Superior temporal gyrus (tissue), 1 donor: ENCODE data around the gene CEP135.
"Not testable (repeated sequence)": the region's sequence is repeated elsewhere in the genome, so short reads cannot be mapped to it uniquely, and the experiment has no call there.

Experiments
- DNase-seq: peaks from one replicate; pipeline ENCODE4 v3.0.0-alpha.2; 2016; ENCODE audit errors: extremely low spot score

The CEP135 gene

GRCh38 chr4:56026596-56026995 lies 77.9 kb downstream of the CEP135 start:
- no peak for DNase-seq

DNA sequence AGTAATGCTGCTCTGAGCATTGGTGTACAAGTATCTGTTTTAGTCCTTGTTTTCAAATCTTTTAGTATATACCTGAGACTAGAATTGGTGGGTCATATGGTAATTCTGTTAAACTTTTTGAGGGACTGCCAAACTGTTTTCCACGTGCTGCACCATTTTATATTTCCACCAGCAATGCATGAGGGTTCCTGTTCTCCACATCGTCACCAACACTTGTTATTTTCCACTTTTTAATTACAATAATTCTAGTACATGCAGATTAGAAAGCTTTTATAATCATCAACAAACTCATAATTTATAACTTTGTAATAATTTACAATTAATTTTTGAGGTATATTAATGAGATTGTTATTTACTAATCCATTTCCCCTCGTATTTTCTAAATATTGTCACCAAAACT lies 79.4 kb downstream of the CEP135 start:
- no peak for DNase-seq

- no peak for DNase-seq
These were observed 89.9 kb downstream of the CEP135 start for GRCh38 chr4:56038487-56039162.

DNA sequence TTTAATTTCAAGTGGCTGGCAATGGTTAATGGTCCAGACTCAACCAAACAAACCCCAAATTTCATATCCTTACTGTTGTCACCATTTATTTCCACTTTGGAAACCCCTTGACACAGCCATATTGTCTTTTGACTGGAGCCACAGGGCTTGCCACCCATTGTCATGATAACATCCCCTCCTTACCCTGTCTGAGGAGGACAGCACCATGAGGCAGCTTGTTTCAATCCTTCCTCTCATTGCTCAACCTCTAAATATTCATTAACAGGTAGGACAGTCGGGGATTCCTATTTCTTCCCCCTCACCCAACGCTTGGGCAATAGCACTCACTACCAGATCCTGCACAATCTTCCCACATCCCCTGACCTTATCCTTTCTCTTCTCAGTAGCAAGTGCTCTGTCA lies 92.1 kb downstream of the CEP135 start:
- no peak for DNase-seq

DNA sequence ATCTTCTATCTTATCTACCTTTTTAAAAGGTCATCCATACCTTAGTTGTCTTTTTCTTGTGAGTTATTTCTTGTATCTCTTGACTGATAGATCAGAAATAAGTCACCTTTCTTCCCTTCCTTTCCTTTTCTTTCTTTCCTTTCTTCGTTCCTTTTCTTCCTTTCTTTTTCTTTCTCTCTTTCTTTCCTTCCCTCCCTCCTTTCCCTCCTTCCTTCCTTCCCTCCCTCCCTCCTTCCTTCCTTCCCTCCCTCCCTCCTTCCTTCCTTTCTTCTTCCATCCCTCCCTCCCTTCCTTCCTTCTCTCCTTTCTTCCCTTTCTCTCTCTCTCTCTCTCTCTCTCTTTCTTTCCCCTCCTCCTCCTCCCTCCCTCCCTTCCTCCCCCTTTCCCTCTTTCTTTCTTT lies 93.5 kb downstream of the CEP135 start:
- DNase-seq, result no peak

DNA sequence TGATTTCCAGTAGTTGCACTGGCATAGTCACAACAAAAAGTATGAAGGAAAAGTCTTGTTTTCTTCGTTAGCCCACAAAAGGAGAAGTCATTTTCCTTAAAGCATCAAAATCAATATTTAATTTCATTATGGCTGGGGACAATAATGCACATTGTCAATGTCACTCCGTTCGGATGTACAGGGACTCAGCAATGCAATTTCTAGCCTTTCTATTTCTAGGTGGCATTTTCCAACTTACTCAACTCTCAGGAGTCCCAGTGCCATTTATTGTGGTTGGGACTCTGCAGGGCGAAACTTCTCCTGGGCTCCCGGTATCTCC lies 99.6 kb downstream of the CEP135 start:
- peak; percentile 37 for DNase-seq

- peak; percentile 69 for DNase-seq
These were observed 100.1 kb downstream of the CEP135 start for GRCh38 chr4:56048702-56049431.

DNA sequence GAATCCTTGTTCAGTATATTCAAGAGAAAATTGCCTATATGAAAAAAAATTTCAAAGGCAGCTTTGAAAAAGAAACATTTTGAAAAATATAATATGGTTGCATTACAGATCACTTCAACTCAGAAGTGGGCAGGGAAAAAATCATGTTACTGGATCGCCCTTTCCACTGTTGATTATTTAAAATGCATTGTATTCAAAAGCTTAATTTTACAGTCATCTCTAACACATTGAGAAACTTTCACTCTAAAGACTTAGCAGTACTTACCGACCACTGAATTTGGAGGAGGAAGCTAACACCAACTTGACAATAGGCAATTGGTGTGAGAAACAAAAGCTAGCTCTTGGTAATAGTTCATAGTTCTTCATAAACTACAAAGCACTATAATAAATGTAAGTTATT lies 101.9 kb downstream of the CEP135 start:
- DNase-seq, result no peak

- DNase-seq, result no peak
These were observed 102.4 kb downstream of the CEP135 start for GRCh38 chr4:56051029-56051709.

DNA sequence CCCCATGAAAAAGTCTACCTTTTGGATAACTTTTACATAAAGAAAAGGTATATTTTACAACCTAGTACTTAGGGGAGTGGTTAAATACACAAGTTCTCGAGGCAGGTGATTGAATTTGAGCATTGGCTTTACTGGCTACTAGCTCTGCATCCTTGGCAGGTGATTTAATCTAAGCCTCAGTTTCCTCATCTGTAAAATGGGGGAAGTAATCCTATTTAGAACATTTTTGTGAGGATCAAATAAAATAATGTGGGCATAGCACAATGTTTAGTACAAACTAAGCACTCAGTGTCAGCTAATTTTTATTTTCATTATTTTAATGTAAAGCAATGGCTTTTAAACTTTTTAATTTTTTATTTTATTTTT lies 102.9 kb downstream of the CEP135 start:
- no peak for DNase-seq

DNA sequence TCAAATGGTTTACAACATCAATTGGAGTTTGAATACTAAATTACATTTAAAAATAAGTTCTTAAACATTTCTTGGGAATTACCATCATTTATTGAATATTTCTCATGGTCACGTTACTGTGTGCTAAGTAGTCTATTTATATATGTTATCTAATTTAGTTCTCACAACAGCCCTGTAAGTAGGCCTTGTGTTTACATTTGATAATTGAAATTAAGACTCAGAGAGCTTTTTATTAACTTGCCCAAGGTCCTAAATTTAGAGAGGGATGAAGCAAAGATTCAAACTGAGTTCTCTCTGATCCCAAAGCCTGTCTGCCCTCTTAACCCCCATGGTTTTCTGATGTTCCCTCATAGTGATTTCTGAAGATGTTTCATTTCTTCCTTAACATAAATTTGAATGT lies 103.7 kb downstream of the CEP135 start:
- DNase-seq, result no peak

DNA sequence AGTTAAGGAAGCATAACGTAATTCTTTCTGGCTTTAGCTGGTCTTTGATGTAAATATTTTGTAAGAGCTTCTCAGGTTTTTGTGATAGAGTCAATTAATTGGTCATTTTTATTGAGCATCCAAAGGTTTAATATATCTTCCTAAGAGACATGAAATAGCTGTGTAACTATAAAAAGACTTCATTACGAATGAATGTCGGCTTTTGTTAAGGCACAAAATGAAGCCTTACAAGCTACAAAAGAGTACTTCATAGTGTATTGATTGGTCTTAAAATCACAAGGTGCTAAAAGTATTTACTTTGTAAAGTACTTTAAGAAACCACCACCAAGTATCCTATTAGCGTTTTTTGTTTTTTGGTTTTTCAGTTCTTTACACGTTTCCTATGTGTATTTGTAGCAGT lies 104.2 kb downstream of the CEP135 start:
- DNase-seq, result no peak

GRCh38 chr4:56055027-56055977 lies 106.6 kb downstream of the CEP135 start:
- DNase-seq, result no peak

- DNase-seq, result no peak
These were observed 107.2 kb downstream of the CEP135 start for GRCh38 chr4:56055991-56056390.

DNA sequence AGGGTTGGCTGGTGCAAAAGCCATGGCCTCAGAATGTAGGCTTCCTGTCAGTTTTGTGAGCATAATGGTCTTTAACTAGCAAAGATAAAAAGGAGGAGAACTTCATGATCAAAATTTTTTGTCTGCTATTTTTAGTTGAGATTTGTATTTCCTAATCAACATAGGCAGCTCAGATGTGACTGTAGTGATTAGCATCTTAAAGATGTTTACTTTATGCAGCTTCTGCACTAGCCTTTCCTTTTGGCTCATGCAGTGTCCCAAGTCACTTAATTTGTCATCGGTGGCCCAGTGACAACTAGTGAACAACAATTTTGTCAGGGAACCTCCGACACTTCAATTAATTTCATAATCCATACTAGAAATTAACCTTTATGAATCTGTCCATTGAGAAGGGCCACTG lies 109.8 kb downstream of the CEP135 start:
- no peak for DNase-seq

- DNase-seq, result no peak
These were observed 111.3 kb downstream of the CEP135 start for GRCh38 chr4:56060036-56060435.

GRCh38 chr4:56062106-56062505 lies 113.4 kb downstream of the CEP135 start:
- DNase-seq, result no peak

DNA sequence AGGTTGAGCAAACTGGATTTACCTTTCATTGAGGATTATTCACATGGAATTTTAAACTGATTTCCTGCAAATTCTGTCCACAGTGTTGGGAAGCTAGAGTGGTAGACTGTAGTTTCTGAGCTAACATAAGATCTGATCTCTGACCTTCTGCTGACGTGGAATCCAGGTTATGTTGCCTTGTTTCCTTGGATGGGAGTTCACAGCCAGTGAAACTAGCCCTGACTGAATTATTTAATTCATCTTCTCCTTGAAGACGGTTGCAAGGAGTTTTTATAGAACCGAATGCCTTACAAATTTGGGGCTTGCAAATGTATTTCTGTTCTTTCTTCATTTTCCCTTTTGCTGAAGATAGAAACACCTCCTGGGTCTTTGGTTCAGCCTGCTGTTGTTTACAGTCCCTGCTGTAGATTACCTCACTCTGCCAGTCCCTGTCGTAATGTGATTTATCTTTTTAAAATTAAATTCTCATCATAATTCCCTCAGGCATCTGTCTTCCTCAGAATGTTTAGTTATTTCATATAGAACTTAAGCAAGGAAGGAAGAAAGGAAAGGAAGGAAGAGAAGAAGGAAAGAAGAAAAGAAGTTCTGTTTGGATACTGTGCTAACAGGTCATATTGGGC lies 113.9 kb downstream of the CEP135 start:
- no peak for DNase-seq

- DNase-seq, result no peak
These were observed 117.7 kb downstream of the CEP135 start for GRCh38 chr4:56066493-56066892.

DNA sequence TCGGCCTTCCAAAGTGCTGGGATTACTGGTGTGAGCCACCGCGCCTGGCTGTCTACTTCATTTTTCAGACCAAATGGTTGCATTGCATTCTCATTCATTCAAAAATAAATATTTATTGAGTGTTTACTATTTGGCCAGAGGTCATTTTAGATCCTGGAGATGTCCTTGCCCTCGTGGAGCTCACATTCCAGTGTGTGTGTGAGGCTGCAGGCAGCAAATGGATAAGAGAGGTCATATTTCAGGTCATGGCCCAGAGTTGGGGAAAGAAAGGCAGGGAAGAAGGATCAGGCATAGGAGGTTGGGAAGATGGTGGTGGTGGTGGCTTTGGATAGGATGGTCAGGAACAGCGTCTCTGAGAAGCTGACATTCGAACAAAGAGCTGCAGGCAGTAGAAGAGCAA lies 119.1 kb downstream of the CEP135 start:
- no peak for DNase-seq

- not testable (repeated sequence) for DNase-seq
These were observed 124.0 kb downstream of the CEP135 start for GRCh38 chr4:56072730-56073129.

DNA sequence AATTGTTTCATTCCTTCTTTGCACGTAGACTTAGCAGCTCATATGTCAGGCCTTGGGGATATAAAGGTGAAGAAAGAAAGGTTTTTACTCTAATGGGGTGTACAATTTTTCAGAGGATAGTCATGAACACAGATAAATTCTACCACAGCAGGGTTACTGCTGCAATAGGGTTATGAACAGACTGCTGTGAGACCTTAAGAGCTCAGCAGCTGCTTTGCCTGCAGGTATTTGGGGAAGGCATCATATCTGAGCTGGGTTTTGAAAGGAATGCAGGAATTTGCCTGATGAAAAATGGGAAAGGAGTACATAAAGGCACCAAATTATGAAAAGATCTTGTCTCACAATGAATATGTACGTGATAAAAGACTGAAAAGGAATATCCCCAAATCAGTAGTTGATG lies 128.9 kb downstream of the CEP135 start:
- DNase-seq, result no peak
